HG02970 (cell line): Measurements from ENCODE around the gene MAPK14.
"Not testable (repeated sequence)": the region's sequence is repeated elsewhere in the genome, so short reads cannot be mapped to it uniquely, and the experiment has no call there.

Experiments
- ATAC-seq: cut with Tn5 transposase; IDR thresholded peaks from one replicate; pipeline ENCODE4 v1.9.1; 2021; ENCODE audit warnings: mild to moderate bottlenecking, moderate library complexity, moderate number of reproducible peaks; ENCODE audit not compliant: unreplicated experiment, low FRiP score

MAPK14 gene

DNA sequence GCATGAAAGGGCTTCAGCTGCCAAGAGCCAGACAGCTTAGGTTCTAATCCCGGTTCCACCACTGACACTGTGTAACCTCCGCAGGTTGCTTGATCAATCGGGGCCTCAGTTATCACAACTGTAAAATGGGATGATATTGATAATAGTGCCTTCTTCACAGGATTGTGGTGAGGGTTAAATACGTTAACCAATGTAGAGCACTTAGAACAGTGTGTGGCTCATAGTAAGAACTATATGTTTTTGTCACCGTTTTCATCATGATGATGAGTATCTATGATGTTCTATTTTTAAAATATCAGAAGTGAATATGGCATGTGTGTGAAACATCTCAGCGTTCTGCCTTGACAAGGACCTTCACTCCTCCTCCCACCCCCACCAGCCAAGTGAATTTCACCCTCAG, 92.4 kb downstream of the MAPK14 start:
- ATAC-seq, result no peak

- ATAC-seq, result no peak
Observed at GRCh38 chr6:36120539-36120938, 92.9 kb downstream of the MAPK14 start.

DNA sequence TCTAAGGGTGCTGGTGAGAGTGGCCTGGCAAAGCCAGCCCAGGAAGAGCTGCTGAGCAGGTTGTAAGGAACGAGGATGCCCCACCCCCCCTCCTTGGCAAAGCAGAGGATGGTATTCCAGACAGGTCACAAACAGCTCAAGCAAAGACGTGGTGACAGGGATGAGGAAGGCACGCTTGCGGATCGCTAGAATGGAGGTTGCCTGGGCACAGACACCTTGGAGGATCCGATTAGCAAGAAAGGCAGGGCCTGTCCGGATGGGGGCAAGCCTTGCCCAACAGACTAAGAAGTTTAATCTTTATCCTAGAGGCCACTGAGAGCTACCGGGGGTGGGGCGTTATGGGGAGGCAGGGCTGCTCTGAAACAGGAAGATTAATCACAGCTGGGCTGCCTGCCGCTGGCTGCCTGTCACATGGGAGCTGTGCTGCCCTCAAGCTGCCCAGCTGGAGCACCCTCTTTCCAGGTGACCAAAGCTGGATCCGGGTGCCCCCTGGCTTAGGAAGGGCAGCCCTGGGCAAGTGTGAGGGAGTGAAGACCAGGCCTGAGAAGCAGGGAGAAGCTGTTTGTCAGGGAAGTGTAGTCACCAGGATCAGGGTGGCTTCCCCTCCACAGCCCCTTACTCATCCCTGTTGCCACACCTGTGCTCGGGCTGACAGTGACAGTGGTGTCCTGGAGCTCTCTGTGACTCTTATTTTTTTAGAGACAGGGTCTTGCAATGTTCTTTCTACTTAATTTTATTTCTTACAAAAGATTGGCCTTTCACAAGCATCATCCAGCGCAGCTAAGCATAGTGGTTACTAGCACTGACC, 93.6 kb downstream of the MAPK14 start:
- ATAC-seq, result no peak

GRCh38 chr6:36121787-36122494, 94.3 kb downstream of the MAPK14 start:
- no peak for ATAC-seq

- no peak for ATAC-seq
Observed at GRCh38 chr6:36122495-36123269, 95.1 kb downstream of the MAPK14 start.

DNA sequence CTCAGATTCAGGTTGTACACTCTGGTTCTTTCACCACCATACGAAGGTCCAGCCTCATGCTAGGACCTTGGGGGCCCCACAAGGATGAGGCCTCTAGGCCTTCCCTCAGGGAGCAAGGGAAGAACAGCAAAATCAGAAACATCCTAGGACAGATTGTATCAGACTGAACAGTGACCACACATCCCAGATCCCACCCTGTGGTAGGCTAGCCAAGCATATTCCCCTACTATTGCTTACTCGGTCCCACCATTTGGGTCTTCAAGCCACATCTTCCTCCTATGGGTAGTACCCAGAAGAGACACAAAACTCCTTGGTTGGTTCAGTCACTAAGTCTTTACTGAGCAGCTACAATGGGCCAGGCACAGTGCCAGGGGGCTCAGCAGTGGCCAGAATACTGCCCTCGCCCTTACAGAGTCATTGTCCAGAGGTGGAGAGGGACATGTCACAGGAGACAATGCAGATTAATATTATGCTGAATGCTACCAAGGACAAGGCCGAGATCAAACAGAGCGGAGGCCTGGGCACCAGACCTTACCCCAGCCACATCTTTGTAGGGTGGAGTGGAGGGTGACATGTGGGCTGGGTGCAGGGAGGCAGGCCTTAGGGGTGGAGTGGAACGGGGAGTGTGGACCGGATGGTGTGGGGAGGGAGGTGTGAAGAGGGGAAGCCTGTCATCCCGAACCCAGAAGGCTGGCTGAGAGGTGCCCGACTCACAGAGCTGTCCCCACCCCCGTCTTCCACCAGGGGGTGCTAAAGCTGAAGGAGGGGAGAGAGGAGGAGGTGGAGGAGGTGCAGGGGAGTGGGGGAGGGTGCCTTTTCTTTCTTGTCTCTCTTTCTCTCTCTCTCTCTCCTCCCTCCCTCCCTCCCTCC, 95.9 kb downstream of the MAPK14 start:
- no peak for ATAC-seq

DNA sequence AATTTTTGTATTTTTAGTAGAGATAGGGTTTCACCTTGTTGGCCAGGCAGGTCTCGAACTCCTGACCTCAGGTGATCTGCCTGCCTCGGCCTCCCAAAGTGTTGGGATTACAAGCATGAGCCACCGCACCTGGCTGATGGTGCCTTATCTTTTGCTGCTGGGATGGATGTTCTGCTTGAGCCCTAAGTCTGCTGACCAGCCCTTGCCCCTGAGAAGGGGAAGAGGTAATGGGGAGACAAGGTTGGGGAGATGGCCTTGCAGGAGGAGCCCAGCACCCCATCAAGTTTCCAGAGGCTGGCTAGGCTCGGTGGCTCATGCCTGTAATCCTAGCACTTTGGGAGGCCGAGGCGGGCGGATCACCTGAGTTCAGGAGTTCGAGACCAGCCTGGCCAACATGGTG, 96.7 kb downstream of the MAPK14 start:
- ATAC-seq, result not testable (repeated sequence)

- no peak for ATAC-seq
Observed at GRCh38 chr6:36124881-36125280, 97.3 kb downstream of the MAPK14 start.

GRCh38 chr6:36125575-36125974, 98.0 kb downstream of the MAPK14 start:
- ATAC-seq, result no peak

DNA sequence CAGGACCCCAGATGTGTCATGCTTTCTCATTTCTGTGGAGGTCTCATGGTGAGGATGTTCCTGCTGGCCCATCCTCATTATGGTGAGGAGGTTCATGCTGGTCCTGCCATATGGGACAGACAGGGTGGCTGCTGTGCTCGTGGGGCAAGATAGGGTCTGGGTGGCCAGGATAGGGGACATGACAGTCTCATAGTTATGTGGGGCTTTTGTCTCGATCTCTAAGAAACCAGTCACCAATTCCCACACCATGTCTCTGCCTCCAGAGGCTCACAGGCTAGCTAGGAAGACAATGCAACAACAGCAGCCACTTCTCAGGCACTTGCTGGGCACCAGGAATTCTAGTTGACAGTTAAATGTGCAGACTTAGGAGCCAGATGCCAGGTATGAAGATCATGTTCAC, 98.5 kb downstream of the MAPK14 start:
- no peak for ATAC-seq

GRCh38 chr6:36126553-36127458, 99.2 kb downstream of the MAPK14 start:
- no peak for ATAC-seq

GRCh38 chr6:36127462-36128016, 99.9 kb downstream of the MAPK14 start:
- no peak for ATAC-seq

GRCh38 chr6:36128073-36128472, 100.5 kb downstream of the MAPK14 start:
- ATAC-seq, result no peak

DNA sequence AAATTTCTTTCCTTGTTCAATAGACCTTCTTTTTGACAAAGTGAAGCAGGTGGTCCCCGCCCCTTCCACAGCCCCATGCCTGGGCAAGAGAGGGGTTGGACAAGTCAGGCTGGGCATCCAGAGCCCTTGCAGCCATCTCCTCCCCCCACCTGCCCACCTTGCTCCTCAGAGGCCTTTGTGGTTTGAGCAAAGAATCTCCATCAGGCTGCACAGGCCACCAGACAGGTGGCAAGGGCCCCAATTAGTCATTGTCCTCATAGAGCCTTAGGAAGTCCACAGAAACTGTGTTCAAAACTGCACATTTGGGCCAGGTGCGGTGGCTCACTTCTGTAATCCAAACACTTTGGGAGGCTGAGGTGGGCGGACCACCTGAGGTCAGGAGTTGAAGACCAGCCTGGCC, 101.2 kb downstream of the MAPK14 start:
- ATAC-seq, result no peak

DNA sequence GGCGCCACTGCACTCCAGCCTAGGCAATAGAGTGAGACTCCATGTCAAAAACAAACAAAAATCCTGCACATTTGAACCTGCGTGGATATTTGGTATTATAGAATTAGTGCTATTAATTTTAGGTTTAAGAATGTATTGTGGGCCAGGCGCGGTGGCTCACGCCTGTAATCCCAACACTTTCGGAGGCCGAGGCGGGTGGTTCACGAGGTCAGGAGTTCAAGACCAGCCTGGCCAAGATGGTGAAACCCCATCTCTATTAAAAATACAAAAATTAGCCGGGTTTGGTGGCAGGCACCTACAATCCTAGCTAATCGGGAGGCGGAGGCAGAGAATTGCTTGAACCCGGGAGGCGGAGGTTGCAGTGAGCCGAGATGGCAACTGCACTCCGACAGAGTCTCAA, 101.7 kb downstream of the MAPK14 start:
- not testable (repeated sequence) for ATAC-seq

DNA sequence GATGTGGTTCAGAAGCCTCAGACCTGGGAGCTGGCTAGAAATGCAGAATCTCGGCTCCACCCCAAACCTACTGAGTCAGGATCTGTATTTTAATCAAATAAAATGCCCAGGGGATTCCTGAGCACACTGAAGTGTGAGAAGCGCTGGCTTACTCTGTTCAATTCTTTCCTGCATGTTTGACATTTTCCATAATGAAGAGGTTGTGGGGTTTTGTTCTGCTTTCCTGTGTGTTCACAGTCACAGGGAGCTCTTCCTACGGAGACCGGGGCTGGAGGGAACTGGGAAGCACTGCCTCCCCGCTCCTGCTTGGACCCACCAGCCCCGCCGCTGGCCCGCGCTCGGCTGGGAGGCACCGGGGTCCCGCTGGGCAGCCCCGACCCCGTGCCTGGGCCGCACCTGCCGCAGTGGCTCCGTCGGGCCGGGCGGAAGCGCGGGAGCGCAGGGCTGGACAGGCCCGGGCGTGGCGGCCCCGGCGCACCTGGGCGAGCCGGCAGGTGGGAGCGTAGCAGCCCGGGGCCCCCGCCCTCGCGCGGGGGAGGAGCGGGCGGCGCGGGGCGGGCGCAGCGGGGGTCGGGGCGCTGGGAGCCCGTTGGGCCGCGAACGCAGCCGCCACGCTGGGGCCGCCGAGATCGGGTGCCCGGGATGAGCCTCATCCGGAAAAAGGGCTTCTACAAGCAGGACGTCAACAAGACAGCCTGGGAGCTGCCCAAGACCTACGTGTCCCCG, 102.5 kb downstream of the MAPK14 start, which contains the start of gene MAPK13:
TSS of gene MAPK13 (plus strand) at position 573 of the 726 bp plus-strand sequence. CDS start at position 643, 70 bp downstream.
- ATAC-seq, result no peak

- ATAC-seq, result no peak
Observed at GRCh38 chr6:36130667-36131510, 103.3 kb downstream of the MAPK14 start.
